HUES48 (cell line): ENCODE measurements around the gene EDNRB.

Experiments
- H3K27ac ChIP-seq: one replicate; pipeline ENCODE4 v1.7.0; 2013; ENCODE audit warnings: low read depth, low read length, inconsistent platforms
- H3K27me3 ChIP-seq: 2 replicates; pipeline ENCODE4 v1.6.1; 2013; ENCODE audit warnings: mild to moderate bottlenecking, low read length; ENCODE audit not compliant: control insufficient read depth, insufficient read depth
- H3K36me3 ChIP-seq: 2 replicates; pipeline ENCODE4 v1.6.1; 2013; ENCODE audit warnings: low read length; ENCODE audit not compliant: control insufficient read depth, insufficient read depth
- H3K4me1 ChIP-seq: 2 replicates; pipeline ENCODE4 v1.6.1; 2013; ENCODE audit warnings: mild to moderate bottlenecking, low read length; ENCODE audit not compliant: control insufficient read depth, insufficient read depth
- H3K4me3 ChIP-seq: 2 replicates; pipeline ENCODE4 v1.5.1; 2013; ENCODE audit warnings: mild to moderate bottlenecking, low read depth, low read length
- H3K9ac ChIP-seq: 2 replicates; pipeline ENCODE4 v1.6.1; 2013; ENCODE audit warnings: mild to moderate bottlenecking, low read depth, low read length, moderate library complexity
- H3K9me3 ChIP-seq: 2 replicates; pipeline ENCODE4 v1.6.1; 2013; ENCODE audit warnings: low read length; ENCODE audit not compliant: control insufficient read depth, insufficient read depth

EDNRB gene

DNA sequence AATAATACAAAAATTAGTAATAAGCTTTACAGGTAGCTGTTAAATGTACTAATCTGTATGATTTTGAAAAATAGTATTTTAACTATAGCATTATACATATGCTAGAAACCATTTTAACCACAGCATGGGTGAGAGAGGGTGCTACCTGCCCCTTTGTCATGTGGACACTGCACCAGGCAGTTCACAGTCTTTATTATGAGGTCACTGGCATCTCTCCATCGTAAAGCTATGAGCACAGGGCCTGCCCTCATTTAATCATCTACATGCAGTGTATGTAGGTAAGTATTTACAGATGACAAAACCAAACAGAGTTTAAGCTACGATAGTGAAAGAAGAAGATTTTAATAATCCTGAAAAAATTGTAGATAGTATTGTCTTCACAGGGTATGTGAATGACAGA is 21.7 kb downstream of the EDNRB start:
- no peak overlapping the region for H3K27ac ChIP-seq
- no peak overlapping the region for H3K9ac ChIP-seq
- no peak overlapping the region for H3K4me3 ChIP-seq

GRCh38 chr13:77896536-77896935 is 22.1 kb downstream of the EDNRB start:
- no peaks in the 10 kb centered on the region for H3K27me3 ChIP-seq
- H3K4me1 ChIP-seq: peaks cover 6% of the 10 kb centered on the region; the same call in 1 of the 2 replicates
- no peaks in the 10 kb centered on the region for H3K9me3 ChIP-seq
- H3K27ac ChIP-seq: no peak overlapping the region
- no peak overlapping the region for H3K4me3 ChIP-seq
- H3K36me3 ChIP-seq: peaks cover 41% of the 10 kb centered on the region
- H3K9ac ChIP-seq: no peak overlapping the region

More for the DNA sequence above, 21.7 kb downstream of the EDNRB start:
- Histone ChIP-seq H3K4me1 (peaks cover 6% of the 10 kb centered on the region; the same call in 1 of the 2 replicates), H3K27me3 (no peaks in the 10 kb centered on the region), H3K36me3 (peaks cover 43% of the 10 kb centered on the region), H3K9me3 (no peaks in the 10 kb centered on the region)

- H3K4me3 ChIP-seq: no peak overlapping the region
- H3K36me3 ChIP-seq: peaks cover 26% of the 10 kb centered on the region
- peaks cover 6% of the 10 kb centered on the region; the same call in 1 of the 2 replicates for H3K4me1 ChIP-seq
- H3K9me3 ChIP-seq: no peaks in the 10 kb centered on the region
- no peak overlapping the region for H3K27ac ChIP-seq
- H3K27me3 ChIP-seq: no peaks in the 10 kb centered on the region
- no peak overlapping the region for H3K9ac ChIP-seq
Measured at GRCh38 chr13:77894743-77895142, 23.9 kb downstream of the EDNRB start.

DNA sequence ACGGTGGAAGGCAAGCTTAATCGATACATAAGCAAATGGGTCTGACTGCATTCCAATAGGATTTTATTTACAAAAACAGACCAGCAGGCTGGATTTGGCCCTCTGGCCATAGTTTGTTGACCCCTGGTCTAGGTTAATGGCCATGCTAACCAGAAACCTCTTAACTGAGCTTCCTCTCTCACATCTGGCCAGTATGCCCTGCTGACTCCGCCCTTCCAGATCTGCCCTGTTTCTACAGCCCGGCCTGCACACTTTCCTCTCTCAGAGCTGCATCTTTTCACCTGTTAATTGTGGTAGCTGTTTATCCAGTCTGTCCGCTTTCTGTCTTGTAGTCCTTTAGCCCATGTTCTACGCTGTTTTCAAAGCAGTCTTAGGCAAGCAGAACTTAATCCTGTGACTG is 25.6 kb downstream of the EDNRB start:
- Histone ChIP-seq H3K9ac (no peak overlapping the region), H3K4me3 (no peak overlapping the region), H3K36me3 (peaks cover 14% of the 10 kb centered on the region), H3K9me3 (no peaks in the 10 kb centered on the region), H3K27me3 (no peaks in the 10 kb centered on the region), H3K4me1 (peaks cover 6% of the 10 kb centered on the region; the same call in 1 of the 2 replicates), H3K27ac (no peak overlapping the region)

DNA sequence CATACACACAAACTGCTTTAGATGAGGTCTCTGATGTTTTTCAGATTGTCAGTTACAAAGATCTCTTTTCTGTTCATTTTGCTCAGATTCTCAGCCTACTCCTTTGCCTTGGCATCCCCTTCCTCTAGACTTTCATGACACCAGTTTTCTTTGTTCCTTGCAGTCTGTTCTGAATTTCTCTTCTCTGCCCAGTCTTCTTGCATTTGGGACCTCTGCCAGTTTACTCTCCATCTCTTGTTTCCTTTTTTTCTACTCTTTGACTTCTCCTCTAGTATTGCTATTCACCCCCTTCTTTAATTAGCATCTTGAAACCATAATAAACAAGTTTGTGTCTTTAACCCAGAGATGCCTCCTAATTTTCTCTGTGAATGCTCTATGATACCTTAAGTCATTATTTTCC is 26.1 kb downstream of the EDNRB start:
- peaks cover 8% of the 10 kb centered on the region; the same call in 1 of the 2 replicates for H3K36me3 ChIP-seq
- H3K9ac ChIP-seq: no peak overlapping the region

GRCh38 chr13:77891486-77891885 is 27.1 kb downstream of the EDNRB start:
- no peaks in the 10 kb centered on the region for H3K36me3 ChIP-seq
- H3K27me3 ChIP-seq: no peaks in the 10 kb centered on the region
- H3K9me3 ChIP-seq: no peaks in the 10 kb centered on the region
- 0 out of 2 replicates have a peak, but pooled peaks cover 6% of the 10 kb centered on the region for H3K4me1 ChIP-seq
- H3K4me3 ChIP-seq: no peak overlapping the region
- no peak overlapping the region for H3K9ac ChIP-seq
- H3K27ac ChIP-seq: no peak overlapping the region

More for the DNA sequence above, 26.1 kb downstream of the EDNRB start:
- H3K27me3 ChIP-seq: no peaks in the 10 kb centered on the region
- no peak overlapping the region for H3K4me3 ChIP-seq
- H3K27ac ChIP-seq: no peak overlapping the region
- no peaks in the 10 kb centered on the region for H3K9me3 ChIP-seq
- H3K4me1 ChIP-seq: peaks cover 6% of the 10 kb centered on the region; the same call in 1 of the 2 replicates

GRCh38 chr13:77891041-77891440 is 27.6 kb downstream of the EDNRB start:
- no peaks in the 10 kb centered on the region for H3K9me3 ChIP-seq
- H3K27ac ChIP-seq: no peak overlapping the region
- H3K4me1 ChIP-seq: 0 out of 2 replicates have a peak, but pooled peaks cover 6% of the 10 kb centered on the region
- H3K27me3 ChIP-seq: no peaks in the 10 kb centered on the region
- no peak overlapping the region for H3K4me3 ChIP-seq
- H3K9ac ChIP-seq: no peak overlapping the region
- no peaks in the 10 kb centered on the region for H3K36me3 ChIP-seq

DNA sequence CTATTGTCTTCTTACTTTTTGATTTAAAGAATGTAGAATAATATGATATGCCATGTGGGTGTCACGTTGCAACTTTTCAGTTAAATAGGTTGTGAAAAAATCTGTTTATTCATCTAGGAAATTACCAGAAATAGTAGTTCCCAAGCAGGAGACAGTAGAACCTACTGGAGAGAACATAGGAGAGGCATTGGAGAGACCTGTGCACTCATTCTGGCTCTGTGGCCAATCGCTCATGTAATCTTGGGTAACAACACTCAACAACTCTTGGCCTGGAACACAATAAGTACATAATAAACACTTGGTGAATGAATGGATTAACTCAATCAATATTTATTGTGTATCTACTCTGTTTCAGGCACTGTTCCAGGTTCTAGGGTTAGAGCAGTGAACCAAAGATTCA is 35.3 kb downstream of the EDNRB start:
- H3K27me3 ChIP-seq: no peaks in the 10 kb centered on the region
- no peak overlapping the region for H3K27ac ChIP-seq
- H3K9me3 ChIP-seq: no peaks in the 10 kb centered on the region
- H3K4me1 ChIP-seq: no peaks in the 10 kb centered on the region
- no peak overlapping the region for H3K4me3 ChIP-seq
- no peak overlapping the region for H3K9ac ChIP-seq
- H3K36me3 ChIP-seq: no peaks in the 10 kb centered on the region

DNA sequence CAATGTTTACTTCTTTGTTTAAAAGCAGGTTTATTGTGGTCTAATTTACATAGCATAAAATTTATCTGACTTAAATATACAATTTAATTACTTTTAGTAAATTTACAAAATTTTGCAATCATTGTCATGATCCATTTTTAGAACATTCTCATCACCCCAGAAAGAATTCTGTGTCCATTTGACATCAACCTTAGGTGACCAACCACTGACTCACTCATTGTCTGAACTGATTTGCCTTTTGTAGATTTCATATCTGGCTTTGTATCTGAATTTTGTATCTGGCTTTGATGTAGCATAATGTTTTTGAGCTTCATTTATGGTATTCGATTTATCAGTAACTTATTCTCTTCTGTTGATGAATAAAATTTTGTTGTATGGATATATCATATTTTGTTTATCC is 40.4 kb downstream of the EDNRB start:
- H3K9me3 ChIP-seq: no peaks in the 10 kb centered on the region
- peaks cover 9% of the 10 kb centered on the region; the same call in 1 of the 2 replicates for H3K4me1 ChIP-seq
- no peaks in the 10 kb centered on the region for H3K27me3 ChIP-seq
- no peak overlapping the region for H3K27ac ChIP-seq
- H3K36me3 ChIP-seq: no peaks in the 10 kb centered on the region
- H3K9ac ChIP-seq: no peak overlapping the region
- H3K4me3 ChIP-seq: no peak overlapping the region

DNA sequence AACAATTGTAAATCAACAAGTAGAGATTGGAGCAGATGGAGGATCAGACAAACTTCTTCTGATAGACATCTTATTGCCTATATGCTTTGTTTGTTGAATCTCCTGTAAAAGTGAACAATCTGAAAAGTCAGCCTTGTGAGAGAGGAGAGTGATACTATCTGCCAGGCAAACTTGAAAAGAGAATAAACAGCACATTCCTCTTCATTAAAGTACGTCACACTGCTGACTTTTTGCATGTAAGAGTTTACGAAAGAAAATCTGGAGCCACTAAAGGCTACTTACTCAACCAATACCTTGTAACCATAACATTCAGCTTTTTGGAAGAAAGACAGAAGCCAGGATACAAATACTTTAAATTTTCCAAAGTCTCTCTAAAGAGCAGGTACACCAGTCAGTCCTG is 42.5 kb downstream of the EDNRB start:
- Histone ChIP-seq H3K4me1 (peaks cover 9% of the 10 kb centered on the region; the same call in 1 of the 2 replicates), H3K27me3 (no peaks in the 10 kb centered on the region), H3K27ac (no peak overlapping the region), H3K4me3 (no peak overlapping the region), H3K9ac (peak overlapping the region; percentile 24; the same call in 1 of the 2 replicates), H3K9me3 (no peaks in the 10 kb centered on the region), H3K36me3 (no peaks in the 10 kb centered on the region)

GRCh38 chr13:77874406-77874805 is 44.2 kb downstream of the EDNRB start:
- Histone ChIP-seq H3K4me1 (peaks cover 9% of the 10 kb centered on the region; the same call in 1 of the 2 replicates), H3K36me3 (no peaks in the 10 kb centered on the region), H3K27me3 (no peaks in the 10 kb centered on the region), H3K27ac (no peak overlapping the region), H3K9ac (no peak overlapping the region), H3K4me3 (no peak overlapping the region), H3K9me3 (no peaks in the 10 kb centered on the region)
